Activated naive CD8-positive, alpha-beta T cell treated with anti-CD3 and anti-CD28 coated beads, Interleukin-2, amount 50 U/mL, for 24 hours (primary cell): Measurements from ENCODE around the gene LRRC58.
"Not testable (repeated sequence)": the region's sequence is repeated elsewhere in the genome, so short reads cannot be mapped to it uniquely, and the experiment has no call there.

Experiments used
- ATAC-seq: fragments of 150-1000 bp; cut with Tn5 transposase; one replicate; pipeline ENCODE4 v1.10.0; 2021
- DNase-seq: peaks from one replicate; pipeline ENCODE4 v3.0.0; 2021
- H3K27ac Mint-ChIP-seq: one replicate; pipeline ENCODE4 v1.8.0; 2021; ENCODE audit warnings: mild to moderate bottlenecking, mixed read lengths
- H3K27me3 Mint-ChIP-seq: one replicate; pipeline ENCODE4 v1.8.0; 2021; ENCODE audit warnings: mixed read lengths
- H3K36me3 Mint-ChIP-seq: one replicate; pipeline ENCODE4 v1.8.0; 2021; ENCODE audit warnings: low read depth, mixed read lengths
- H3K4me1 Mint-ChIP-seq: one replicate; pipeline ENCODE4 v1.8.0; 2021; ENCODE audit warnings: mixed read lengths
- H3K4me3 Mint-ChIP-seq: one replicate; pipeline ENCODE4 v1.8.0; 2021; ENCODE audit warnings: mild to moderate bottlenecking, moderate library complexity, mixed read lengths
- H3K9me3 Mint-ChIP-seq: one replicate; pipeline ENCODE4 v1.8.0; 2021; ENCODE audit warnings: mixed read lengths

The LRRC58 gene

DNA sequence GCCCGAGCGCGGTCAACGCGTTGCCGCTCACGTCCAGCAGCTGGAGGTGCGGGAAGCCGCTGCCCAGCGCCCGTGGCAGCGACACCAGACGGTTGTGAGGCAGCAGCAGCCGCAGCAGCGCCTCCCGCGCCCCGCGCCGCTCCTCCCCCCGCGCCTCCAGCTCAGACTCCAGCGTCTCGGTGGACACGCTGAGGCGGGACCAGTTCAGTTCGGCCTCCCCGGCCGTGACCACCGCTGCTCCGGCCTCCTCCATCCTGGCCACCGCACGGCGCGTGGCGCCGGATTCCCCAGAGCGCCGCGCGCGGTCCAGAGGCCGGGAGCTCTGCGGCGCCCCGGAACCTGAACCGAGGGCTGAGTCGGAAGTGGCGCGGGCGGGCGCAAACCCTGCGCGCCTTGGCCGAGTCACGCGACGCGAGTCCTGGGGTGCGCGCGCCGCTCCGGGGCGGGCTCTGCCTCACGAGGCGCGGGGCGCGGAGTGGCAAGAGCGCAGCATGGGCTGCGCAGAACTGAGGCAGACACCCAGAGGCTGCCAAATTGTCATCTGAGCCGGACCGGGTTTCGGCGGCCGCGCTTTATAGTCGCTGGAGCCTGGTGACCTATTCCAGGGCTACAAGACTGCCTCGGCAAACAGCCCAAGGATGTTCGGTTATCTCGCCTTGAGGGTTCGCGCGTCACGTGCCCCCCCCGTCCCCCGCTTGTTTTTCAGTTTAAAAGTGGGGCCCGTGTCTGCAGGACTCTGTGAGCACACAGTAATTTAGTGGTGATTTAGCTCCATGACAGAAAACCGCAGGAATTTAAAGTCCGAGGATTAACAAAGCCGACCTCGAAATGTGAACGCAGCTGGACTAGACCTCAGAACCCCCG lies at the start of gene LRRC58:
LRRC58 (minus strand) TSS at position 364 of the 864 bp plus-strand sequence; CDS start at position 253, 111 bp downstream.
- Mint-ChIP-seq H3K4me3 (peak within 1 kb of the TSS; percentile 93), H3K4me1 (peaks cover 49% of the 10 kb centered on the region), H3K27me3 (no peaks in the 10 kb centered on the region), H3K9me3 (no peaks in the 10 kb centered on the region), H3K27ac (peak within 1 kb of the TSS; percentile 93), H3K36me3 (peaks cover 32% of the 10 kb centered on the region)
- DNase-seq, result peak; percentile 87
- peak; percentile 90 for ATAC-seq

DNA sequence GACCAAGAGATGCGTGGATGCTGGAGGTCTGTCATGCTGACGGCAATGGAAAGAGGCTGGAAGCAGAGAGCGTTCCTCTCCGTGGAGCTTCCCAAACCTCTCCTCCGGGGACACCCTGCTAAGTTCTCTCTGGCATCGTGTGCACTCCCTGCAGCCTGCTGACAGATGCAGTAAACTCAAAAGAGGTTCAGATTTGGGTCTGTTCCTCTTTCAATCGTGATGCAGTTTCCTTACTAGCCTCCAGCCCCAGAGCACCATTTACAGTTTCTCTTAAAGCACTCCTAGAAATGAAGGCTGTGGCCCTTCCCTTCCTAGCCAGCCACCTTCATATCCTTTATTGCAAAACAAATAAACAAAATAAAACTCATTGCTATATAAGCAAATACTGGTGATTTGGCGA lies 47.3 kb upstream of the LRRC58 start:
- no peak overlapping the region for H3K27ac Mint-ChIP-seq
- H3K36me3 Mint-ChIP-seq, result no peaks in the 10 kb centered on the region
- no peaks in the 10 kb centered on the region for H3K9me3 Mint-ChIP-seq
- DNase-seq (no peak), ATAC-seq (no peak)
- no peak overlapping the region for H3K4me3 Mint-ChIP-seq
- peaks cover 4% of the 10 kb centered on the region for H3K4me1 Mint-ChIP-seq
- H3K27me3 Mint-ChIP-seq, result peaks cover 2% of the 10 kb centered on the region

DNA sequence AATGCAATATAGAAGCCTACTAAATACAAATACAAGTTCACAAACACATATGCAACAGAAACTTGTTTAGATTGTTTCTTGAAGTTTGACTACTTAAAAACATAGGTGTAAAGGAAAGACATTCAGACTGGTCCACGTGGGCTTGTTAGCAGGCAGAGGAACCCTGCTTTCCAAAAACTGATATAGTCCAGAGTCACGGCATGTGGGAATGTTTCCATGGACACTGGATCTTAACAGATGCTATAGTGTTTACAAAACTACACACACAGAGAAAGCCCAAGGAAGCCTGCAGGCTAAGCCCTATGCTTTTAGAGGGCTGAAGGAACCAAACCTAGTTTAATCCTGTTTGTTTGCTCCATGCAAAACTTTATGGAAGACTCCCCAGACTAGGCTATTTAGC lies 45.2 kb upstream of the LRRC58 start:
- peaks cover 4% of the 10 kb centered on the region for H3K4me1 Mint-ChIP-seq
- ATAC-seq, result no peak
- peaks cover 2% of the 10 kb centered on the region for H3K27me3 Mint-ChIP-seq
- H3K27ac Mint-ChIP-seq, result no peak overlapping the region
- H3K36me3 Mint-ChIP-seq, result no peaks in the 10 kb centered on the region
- no peaks in the 10 kb centered on the region for H3K9me3 Mint-ChIP-seq
- no peak for DNase-seq
- no peak overlapping the region for H3K4me3 Mint-ChIP-seq

DNA sequence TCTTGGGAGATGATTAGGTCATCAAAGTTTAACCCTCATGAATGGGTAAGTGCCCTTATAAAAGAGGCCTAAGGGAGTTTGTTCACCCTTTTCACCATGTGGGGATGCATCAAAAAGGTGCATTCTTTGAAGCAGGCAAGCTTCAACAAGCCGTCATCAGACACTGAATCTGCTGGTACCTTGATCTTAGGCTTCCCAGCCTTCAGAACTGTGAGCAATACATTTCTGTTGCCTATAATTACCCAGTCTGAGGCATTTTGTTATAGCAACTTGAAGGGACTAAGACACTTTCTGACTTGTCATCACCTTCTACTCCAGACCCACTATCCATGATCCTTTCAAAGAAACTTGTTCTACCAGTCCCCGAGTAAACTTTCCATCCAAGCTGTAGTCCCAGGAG lies 44.6 kb upstream of the LRRC58 start:
- no peak for ATAC-seq
- Mint-ChIP-seq H3K36me3 (no peaks in the 10 kb centered on the region), H3K9me3 (no peaks in the 10 kb centered on the region), H3K27me3 (peaks cover 2% of the 10 kb centered on the region), H3K4me1 (peaks cover 4% of the 10 kb centered on the region), H3K27ac (no peak overlapping the region), H3K4me3 (no peak overlapping the region)
- no peak for DNase-seq

DNA sequence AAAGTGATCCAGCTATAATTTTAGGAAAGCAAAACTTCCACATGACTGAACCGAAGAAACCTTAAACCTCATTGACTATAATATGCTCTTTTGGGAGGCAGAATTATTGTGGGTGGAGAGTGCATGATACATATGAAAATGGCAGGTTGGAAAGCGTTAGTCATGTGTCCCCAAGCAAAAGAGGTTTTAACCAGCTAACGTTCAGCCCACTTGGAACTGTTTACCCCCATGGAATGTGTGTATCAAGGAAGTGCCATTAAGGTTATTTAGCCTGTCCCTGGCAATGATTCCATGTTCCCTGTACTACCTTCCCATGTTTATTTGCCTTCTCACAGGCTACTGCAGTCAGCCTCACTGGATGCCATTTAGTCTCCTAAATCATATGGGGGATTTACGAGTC lies 44.1 kb upstream of the LRRC58 start:
- Mint-ChIP-seq H3K4me3 (no peak overlapping the region), H3K36me3 (no peaks in the 10 kb centered on the region), H3K27ac (no peak overlapping the region), H3K9me3 (no peaks in the 10 kb centered on the region), H3K27me3 (peaks cover 2% of the 10 kb centered on the region), H3K4me1 (peaks cover 4% of the 10 kb centered on the region)
- ATAC-seq, result peak; percentile 76
- DNase-seq, result no peak

DNA sequence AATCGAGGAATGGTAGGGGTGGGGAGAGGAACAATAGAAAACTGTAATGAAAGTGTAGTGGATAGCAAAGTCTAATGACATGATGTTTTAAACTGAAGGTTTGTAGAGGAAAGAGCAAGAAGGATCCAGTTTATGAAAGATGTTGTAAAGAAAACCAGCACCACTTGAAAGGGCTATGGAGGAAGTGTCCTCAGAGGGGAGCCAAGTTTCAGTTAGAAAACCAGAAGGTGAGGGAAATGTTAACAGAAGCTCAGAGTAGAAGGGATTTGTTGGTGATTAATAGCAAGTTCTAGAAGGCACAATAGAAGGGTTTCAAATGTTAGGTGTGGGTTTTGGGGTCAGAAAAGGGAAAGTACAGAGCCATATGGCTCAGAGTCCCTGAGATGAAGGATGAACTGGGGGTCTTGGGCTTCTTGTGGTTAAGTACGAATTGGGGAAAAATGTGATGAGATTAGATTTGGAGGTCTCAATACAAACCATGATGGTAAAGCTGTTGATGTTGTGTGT lies 33.8 kb upstream of the LRRC58 start:
- peak; percentile 46 for ATAC-seq
- peaks cover 5% of the 10 kb centered on the region for H3K27me3 Mint-ChIP-seq

DNA sequence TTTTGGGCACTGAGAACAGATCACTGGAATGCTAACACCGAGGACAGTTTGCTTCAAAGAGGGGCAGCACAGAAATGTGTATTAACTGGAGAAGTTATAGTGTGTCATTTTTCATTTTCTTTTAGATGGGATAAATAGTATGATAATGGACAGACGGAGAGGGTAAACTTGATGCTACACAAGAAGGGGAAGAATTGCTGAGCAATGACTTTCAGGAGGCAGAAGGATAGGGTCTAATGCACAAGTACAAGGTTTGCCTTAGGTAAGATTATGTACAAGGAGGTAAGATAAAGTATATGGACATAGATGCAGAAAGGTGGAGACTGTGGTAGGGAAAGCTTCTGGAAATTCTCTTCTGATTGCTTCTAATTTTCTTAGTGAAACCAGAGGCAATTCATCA lies 32.3 kb upstream of the LRRC58 start:
- no peak overlapping the region for H3K4me3 Mint-ChIP-seq

More for the DNA sequence above, 33.8 kb upstream of the LRRC58 start:
- Mint-ChIP-seq H3K4me1 (no peaks in the 10 kb centered on the region), H3K4me3 (no peak overlapping the region), H3K36me3 (no peaks in the 10 kb centered on the region), H3K27ac (no peak overlapping the region), H3K9me3 (no peaks in the 10 kb centered on the region)
- no peak for DNase-seq

DNA sequence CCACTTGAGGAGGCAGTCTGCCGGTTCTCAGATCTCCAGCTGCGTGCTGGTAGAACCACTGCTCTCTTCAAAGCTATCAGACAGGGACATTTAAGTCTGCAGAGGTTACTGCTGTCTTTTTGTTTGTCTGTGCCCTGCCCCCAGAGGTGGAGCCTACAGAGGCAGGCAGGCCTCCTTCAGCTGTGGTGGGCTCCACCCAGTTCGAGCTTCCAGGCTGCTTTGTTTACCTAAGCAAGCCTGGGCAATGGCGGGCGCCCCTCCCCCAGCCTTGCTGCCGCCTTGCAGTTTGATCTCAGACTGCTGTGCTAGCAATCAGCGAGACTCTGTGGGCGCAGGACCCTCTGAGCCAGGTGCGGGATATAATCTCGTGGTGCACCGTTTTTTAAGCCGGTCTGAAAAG lies 28.8 kb upstream of the LRRC58 start:
- not testable (repeated sequence) for H3K4me1 Mint-ChIP-seq, DNase-seq, ATAC-seq, H3K27ac Mint-ChIP-seq, H3K9me3 Mint-ChIP-seq, H3K27me3 Mint-ChIP-seq, H3K4me3 Mint-ChIP-seq, H3K36me3 Mint-ChIP-seq

More for the DNA sequence above, 32.3 kb upstream of the LRRC58 start:
- no peaks in the 10 kb centered on the region for H3K36me3 Mint-ChIP-seq
- H3K27ac Mint-ChIP-seq, result no peak overlapping the region
- H3K27me3 Mint-ChIP-seq, result peaks cover 5% of the 10 kb centered on the region
- no peaks in the 10 kb centered on the region for H3K4me1 Mint-ChIP-seq
- H3K9me3 Mint-ChIP-seq, result no peaks in the 10 kb centered on the region
- ATAC-seq, result no peak
- DNase-seq, result no peak

DNA sequence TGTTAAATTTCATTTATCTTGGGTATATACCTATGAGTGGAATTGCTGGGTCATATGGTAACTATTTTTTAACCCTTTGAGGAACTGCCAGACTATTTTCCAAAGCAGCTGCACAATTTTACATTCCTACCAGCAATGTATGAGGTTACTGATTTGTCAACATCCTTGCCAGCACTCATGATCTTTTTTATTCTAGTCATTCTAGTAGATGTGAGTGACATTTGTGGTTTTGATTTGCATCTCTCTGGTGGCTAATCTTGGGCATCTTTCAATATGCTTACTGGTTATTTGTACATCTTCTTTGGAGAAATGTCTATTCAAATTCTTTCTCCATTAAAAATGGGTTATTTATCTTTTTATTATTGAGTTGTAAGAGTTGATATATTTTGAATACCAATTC lies 21.3 kb upstream of the LRRC58 start:
- Mint-ChIP-seq H3K27me3 (peaks cover 23% of the 10 kb centered on the region), H3K36me3 (no peaks in the 10 kb centered on the region), H3K9me3 (no peaks in the 10 kb centered on the region), H3K4me3 (no peak overlapping the region), H3K4me1 (peaks cover 9% of the 10 kb centered on the region), H3K27ac (no peak overlapping the region)
- DNase-seq (no peak), ATAC-seq (peak; percentile 81)

DNA sequence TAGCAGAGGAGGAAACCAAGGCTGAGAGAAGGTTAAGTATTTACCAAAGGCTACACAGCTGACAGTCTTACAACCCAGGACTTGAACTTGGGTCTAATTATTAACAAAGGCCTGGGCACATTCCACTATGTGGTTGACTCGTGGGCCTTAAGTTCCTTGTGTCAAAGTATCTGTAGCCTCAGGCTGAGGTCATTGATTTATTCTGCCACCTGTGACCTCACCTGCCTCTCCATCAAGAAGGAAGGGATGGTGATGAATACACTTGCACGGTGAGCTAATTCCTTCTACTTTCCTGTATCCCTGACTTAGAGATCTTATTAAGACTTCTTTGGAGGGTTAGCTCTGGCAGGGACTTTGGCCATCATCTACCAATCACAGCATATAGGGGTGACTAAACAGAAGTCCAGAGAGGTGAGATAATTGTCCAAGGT lies 19.9 kb upstream of the LRRC58 start:
- DNase-seq, result no peak
- ATAC-seq, result no peak
- H3K9me3 Mint-ChIP-seq, result no peaks in the 10 kb centered on the region
- no peak overlapping the region for H3K27ac Mint-ChIP-seq
- H3K4me1 Mint-ChIP-seq, result peaks cover 9% of the 10 kb centered on the region
- peaks cover 23% of the 10 kb centered on the region for H3K27me3 Mint-ChIP-seq
- H3K4me3 Mint-ChIP-seq, result no peak overlapping the region
- H3K36me3 Mint-ChIP-seq, result no peaks in the 10 kb centered on the region

DNA sequence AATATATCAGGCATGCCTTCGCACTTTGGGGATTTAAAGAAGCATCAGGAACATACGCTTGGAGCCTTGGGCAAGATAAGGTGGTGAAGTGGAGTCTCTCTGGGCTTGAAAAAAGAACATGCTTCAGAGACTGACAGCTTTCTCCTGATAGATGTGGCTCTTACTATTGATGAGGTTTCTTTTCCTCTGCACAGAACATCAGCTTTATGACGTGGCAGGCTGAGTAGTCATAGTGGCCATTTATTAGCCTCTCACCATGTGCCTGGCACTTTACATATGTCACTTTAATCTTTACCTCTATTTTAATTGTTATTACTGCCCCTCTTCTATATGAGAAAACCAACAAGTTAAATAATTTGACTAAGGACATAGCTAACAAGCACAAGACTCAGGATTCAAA lies 19.0 kb upstream of the LRRC58 start:
- no peaks in the 10 kb centered on the region for H3K9me3 Mint-ChIP-seq
- peaks cover 23% of the 10 kb centered on the region for H3K27me3 Mint-ChIP-seq
- ATAC-seq (peak; percentile 43), DNase-seq (no peak)
- H3K4me3 Mint-ChIP-seq, result no peak overlapping the region
- no peaks in the 10 kb centered on the region for H3K36me3 Mint-ChIP-seq
- peaks cover 9% of the 10 kb centered on the region for H3K4me1 Mint-ChIP-seq
- H3K27ac Mint-ChIP-seq, result no peak overlapping the region

DNA sequence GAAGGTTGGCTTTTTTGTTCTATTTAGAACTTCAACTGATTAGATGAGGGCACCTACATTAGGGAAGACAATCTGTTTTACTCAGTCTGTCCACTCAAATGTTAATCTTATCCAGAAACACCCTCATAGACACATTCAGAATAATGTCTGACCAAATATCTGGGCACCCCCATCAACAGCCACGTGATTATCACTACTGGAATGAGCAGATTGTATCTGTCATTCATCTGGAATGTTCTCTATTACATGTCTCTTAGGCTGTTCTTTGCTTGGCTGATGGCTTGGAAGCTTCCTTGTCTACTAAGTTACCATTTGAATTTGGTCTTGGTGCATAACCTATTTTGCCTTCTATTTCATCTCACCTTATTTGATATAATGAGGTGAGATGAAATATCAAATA lies 15.7 kb upstream of the LRRC58 start:
- no peak overlapping the region for H3K27ac Mint-ChIP-seq
- H3K4me3 Mint-ChIP-seq, result no peak overlapping the region
- H3K27me3 Mint-ChIP-seq, result peaks cover 16% of the 10 kb centered on the region
- DNase-seq (no peak), ATAC-seq (no peak)
- no peaks in the 10 kb centered on the region for H3K9me3 Mint-ChIP-seq
- H3K36me3 Mint-ChIP-seq, result no peaks in the 10 kb centered on the region
- H3K4me1 Mint-ChIP-seq, result no peaks in the 10 kb centered on the region

DNA sequence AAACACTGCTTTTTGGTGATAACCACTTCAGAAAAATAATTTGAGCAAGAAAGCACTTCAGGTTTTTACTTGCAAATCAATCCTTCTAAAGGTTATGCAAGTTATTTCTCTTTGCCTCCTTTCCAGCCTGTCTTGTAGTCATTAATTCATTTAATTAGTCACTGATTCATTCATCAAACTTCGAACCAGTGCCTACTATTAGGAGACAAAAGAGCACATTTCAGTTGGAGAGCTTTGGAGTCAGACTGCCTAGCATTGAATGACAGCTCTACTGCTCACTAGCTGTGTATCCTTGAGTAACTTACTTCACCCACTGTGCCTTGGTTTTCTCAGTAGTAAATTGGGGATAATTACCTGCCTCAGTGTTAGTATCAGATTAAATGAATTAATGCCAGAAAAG lies 14.9 kb upstream of the LRRC58 start:
- no peaks in the 10 kb centered on the region for H3K4me1 Mint-ChIP-seq
- ATAC-seq (no peak), DNase-seq (no peak)
- H3K27ac Mint-ChIP-seq, result no peak overlapping the region
- no peaks in the 10 kb centered on the region for H3K9me3 Mint-ChIP-seq
- peaks cover 18% of the 10 kb centered on the region for H3K27me3 Mint-ChIP-seq
- H3K36me3 Mint-ChIP-seq, result no peaks in the 10 kb centered on the region
- no peak overlapping the region for H3K4me3 Mint-ChIP-seq

DNA sequence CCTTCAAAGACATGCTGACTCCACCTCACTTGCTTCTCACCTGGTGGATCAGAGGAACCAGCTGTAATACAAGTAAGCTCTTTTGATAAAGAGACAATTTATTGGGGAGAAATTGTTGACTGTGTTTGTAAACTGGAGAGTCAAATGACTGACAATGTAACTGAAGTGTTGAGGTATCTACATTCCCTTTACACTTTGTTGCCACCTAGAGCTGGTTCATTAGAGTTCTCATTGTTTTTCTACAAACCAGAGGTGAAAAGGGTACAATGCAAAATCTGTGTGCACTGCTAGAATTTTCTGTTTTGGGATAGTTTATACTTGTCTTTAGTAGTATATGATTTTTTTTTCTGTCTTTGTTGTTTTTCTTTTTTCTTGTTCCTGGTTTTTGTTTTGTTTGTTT lies 8.7 kb upstream of the LRRC58 start:
- Mint-ChIP-seq H3K4me3 (no peak overlapping the region), H3K4me1 (no peaks in the 10 kb centered on the region), H3K27me3 (peaks cover 7% of the 10 kb centered on the region), H3K27ac (no peak overlapping the region), H3K36me3 (no peaks in the 10 kb centered on the region), H3K9me3 (no peaks in the 10 kb centered on the region)
- ATAC-seq (no peak), DNase-seq (no peak)

DNA sequence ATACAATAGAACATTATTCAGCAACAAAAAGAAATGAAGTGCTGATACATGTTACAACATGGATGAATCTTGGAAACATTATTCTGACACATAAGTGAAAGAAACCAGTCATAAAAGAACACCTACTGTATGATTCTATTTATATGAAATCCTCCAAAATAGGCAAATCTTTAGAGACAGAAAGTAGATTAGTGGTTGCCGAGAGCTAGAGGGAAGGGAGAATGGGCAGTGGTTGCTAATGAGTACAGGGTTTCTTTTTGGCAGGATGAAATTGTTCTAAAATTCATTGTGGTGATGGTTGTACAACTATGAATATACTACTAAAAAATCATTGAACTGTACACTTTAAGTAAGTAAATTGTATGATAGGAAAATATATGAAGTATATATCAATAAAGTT lies 6.3 kb upstream of the LRRC58 start:
- Mint-ChIP-seq H3K9me3 (no peaks in the 10 kb centered on the region), H3K4me1 (no peaks in the 10 kb centered on the region), H3K4me3 (no peak overlapping the region), H3K27ac (no peak overlapping the region), H3K27me3 (peaks cover 7% of the 10 kb centered on the region), H3K36me3 (no peaks in the 10 kb centered on the region)
- DNase-seq (no peak), ATAC-seq (no peak)
